ENCODE data around the gene RPS26. TPM values are rescaled to one million over a fixed set of nuclear protein-coding genes. Genes with fewer than 3 reads are reported as not detected.
A peak's percentile ranks its signal among the peaks of the same experiment; 100 is the strongest.
"Not testable (repeated sequence)": the region's sequence is repeated elsewhere in the genome, so short reads cannot be mapped to it uniquely, and the experiment has no call there.

Gene RPS26
- total RNA-seq, 1 experiment from 2014 or later: 70.2 TPM

GRCh38 chr12:55999522-55999921 lies 42.2 kb upstream of the RPS26 start:
- H3K36me3 ChIP-seq (ENCODE audit: control insufficient read depth in 1 of 2, insufficient read depth in 2 of 2, low read length in 2 of 2); H3K27me3 ChIP-seq (ENCODE audit: insufficient read depth, low read length); DNase-seq (ENCODE audit: low read depth, low spot score); POLR2A ChIA-PET; H3K4me2 ChIP-seq (ENCODE audit: low read length); H3K9me2 ChIP-seq (ENCODE audit: insufficient read depth); H2AFZ ChIP-seq (ENCODE audit: low read depth, low read length, poor library complexity, severe bottlenecking); H4K20me1 ChIP-seq (ENCODE audit: insufficient read depth); H3K9me3 ChIP-seq (ENCODE audit: control insufficient read depth in 1 of 2, insufficient read depth in 1 of 2, low read depth in 1 of 2, low read length in 2 of 2); H3K79me2 ChIP-seq (ENCODE audit: insufficient read depth, low read length); CTCF ChIA-PET; ATAC-seq; H3K9ac ChIP-seq (ENCODE audit: low read length); RAD21 ChIA-PET (ENCODE audit: low non-redundant PET in 1 of 2, low total read pairs in 2 of 2, uncharacterized antibody in 2 of 2, unreplicated experiment in 2 of 2); H3K27ac ChIP-seq (ENCODE audit: low read depth, low read length); H3K4me3 ChIP-seq (replicated peaks in 1 of 2; ENCODE audit: low read depth in 1 of 2, low read length in 2 of 2): not testable (repeated sequence)
- H3K4me1 ChIP-seq (ENCODE audit: control insufficient read depth in 1 of 2, insufficient read depth in 2 of 2, low read length in 2 of 2): peaks cover 8 to 19% of the 10 kb centered on the region in 2 experiments; a peak in 3 of 4 replicates
- intact Hi-C loops (cut with micrococcal nuclease): loop anchor here (5.0 kb wide), 1 partner anchor 118 kb away; the partner anchor contains the start of genes RPL41 and ZC3H10
- peak; percentile 38 for TF ChIP-seq POLR2A (IDR thresholded peaks at IDR 0.05; ENCODE audit: borderline replicate concordance, extremely low read depth, insufficient read depth, insufficient read length)
- TSS peak; percentile 5 for BruUV-seq (replicated peaks)

GRCh38 chr12:55999999-56000540 lies 41.6 kb upstream of the RPS26 start:
- peaks cover 2 to 12% of the 10 kb centered on the region in 2 experiments; a peak in 1 of 4 replicates for H3K36me3 ChIP-seq (ENCODE audit: control insufficient read depth in 1 of 2, insufficient read depth in 2 of 2, low read length in 2 of 2)
- H3K27me3 ChIP-seq (ENCODE audit: insufficient read depth, low read length); H3K79me2 ChIP-seq (ENCODE audit: insufficient read depth, low read length); CTCF ChIA-PET; ATAC-seq; H2AFZ ChIP-seq (ENCODE audit: low read depth, low read length, poor library complexity, severe bottlenecking); H3K4me3 ChIP-seq (replicated peaks in 1 of 2; ENCODE audit: low read depth in 1 of 2, low read length in 2 of 2); POLR2A ChIA-PET; H3K9me3 ChIP-seq (ENCODE audit: control insufficient read depth in 1 of 2, insufficient read depth in 1 of 2, low read depth in 1 of 2, low read length in 2 of 2); RAD21 ChIA-PET (ENCODE audit: low non-redundant PET in 1 of 2, low total read pairs in 2 of 2, uncharacterized antibody in 2 of 2, unreplicated experiment in 2 of 2); H4K20me1 ChIP-seq (ENCODE audit: insufficient read depth); H3K9ac ChIP-seq (ENCODE audit: low read length); H3K27ac ChIP-seq (ENCODE audit: low read depth, low read length); H3K9me2 ChIP-seq (ENCODE audit: insufficient read depth); DNase-seq (ENCODE audit: low read depth, low spot score); BruUV-seq (replicated peaks); H3K4me2 ChIP-seq (ENCODE audit: low read length): not testable (repeated sequence)
- intact Hi-C loops (cut with micrococcal nuclease): loop anchor here (5.0 kb wide), 1 partner anchor 117 kb away; the partner anchor contains the start of genes RPL41 and ZC3H10
- peaks cover 8 to 19% of the 10 kb centered on the region in 2 experiments; a peak in 3 of 4 replicates for H3K4me1 ChIP-seq (ENCODE audit: control insufficient read depth in 1 of 2, insufficient read depth in 2 of 2, low read length in 2 of 2)

All from HCT116 (cell line).